Astrocyte (in vitro differentiated cells and primary cell): Measurements from ENCODE around the gene PRKD2.

Experiments used
- EZH2 ChIP-seq: IDR thresholded peaks from 2 replicates; pipeline ENCODE4 v1.6.1; 2012; ENCODE audit warnings: mild to moderate bottlenecking, low read length, inconsistent platforms; ENCODE audit not compliant: insufficient read depth
- TF ChIP-seq, protein P1 (sequence below): IDR thresholded peaks from 2 replicates; pipeline ENCODE4 v1.5.1; 2011; ENCODE audit warnings: low read depth, mild to moderate bottlenecking, inconsistent platforms, low read length, moderate library complexity; ENCODE audit not compliant: insufficient read depth

DNA sequence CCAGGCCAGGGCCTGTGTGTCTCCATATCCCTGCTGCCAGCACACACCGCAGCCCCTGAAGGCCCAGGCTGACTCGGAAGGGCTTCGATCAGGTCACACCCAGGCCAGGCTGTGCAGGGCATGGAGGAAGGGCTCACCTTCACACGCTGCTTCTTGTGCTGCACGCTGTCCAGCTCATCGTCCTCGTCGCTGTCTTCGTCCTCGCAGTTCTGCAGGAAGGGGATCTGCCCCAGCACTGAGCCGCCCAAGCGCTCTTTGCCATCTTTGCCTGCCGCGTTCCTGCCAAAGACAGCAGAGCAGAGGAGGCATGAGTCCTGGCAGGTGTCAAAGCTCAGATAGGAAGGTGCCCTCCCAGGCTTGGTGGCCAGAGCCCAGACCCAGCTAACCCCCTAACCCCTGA is 13.7 kb upstream of the PRKD2 start:
- TF ChIP-seq, protein P1, sequence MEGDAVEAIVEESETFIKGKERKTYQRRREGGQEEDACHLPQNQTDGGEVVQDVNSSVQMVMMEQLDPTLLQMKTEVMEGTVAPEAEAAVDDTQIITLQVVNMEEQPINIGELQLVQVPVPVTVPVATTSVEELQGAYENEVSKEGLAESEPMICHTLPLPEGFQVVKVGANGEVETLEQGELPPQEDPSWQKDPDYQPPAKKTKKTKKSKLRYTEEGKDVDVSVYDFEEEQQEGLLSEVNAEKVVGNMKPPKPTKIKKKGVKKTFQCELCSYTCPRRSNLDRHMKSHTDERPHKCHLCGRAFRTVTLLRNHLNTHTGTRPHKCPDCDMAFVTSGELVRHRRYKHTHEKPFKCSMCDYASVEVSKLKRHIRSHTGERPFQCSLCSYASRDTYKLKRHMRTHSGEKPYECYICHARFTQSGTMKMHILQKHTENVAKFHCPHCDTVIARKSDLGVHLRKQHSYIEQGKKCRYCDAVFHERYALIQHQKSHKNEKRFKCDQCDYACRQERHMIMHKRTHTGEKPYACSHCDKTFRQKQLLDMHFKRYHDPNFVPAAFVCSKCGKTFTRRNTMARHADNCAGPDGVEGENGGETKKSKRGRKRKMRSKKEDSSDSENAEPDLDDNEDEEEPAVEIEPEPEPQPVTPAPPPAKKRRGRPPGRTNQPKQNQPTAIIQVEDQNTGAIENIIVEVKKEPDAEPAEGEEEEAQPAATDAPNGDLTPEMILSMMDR, result no peak
- no peak for TF ChIP-seq EZH2
